H7 (cell line): ENCODE results near the gene RAD18. TPM values are rescaled to one million over a fixed set of nuclear protein-coding genes. Genes with fewer than 3 reads are reported as not detected.

Experiments
- DNase-seq: peaks from one replicate; pipeline ENCODE4 v3.0.0; 2012
- H3K27me3 ChIP-seq: 2 replicates; pipeline ENCODE4 v1.6.0; 2011; ENCODE audit warnings: mild to moderate bottlenecking, low read length; ENCODE audit not compliant: control insufficient read depth, insufficient read depth
- H3K36me3 ChIP-seq: replicated peaks from 2 replicates; pipeline ENCODE4 v1.5.1; 2011; ENCODE audit warnings: low read length; ENCODE audit not compliant: control insufficient read depth, insufficient read depth
- H3K4me3 ChIP-seq: 2 replicates; pipeline ENCODE4 v1.5.1; 2011; ENCODE audit warnings: low read depth, mild to moderate bottlenecking, control low read depth, low read length, moderate library complexity; ENCODE audit not compliant: insufficient read depth
- total RNA-seq: library from RNA; depleted of rRNA; stranded (reverse); fragments of >200 nt; shearing (Covaris generic); gene quantifications from 2 replicates; pipeline ENCODE4 v1.2.3, GENCODE V29; 2014

The RAD18 gene
- total RNA-seq, 1 experiment from 2014 or later, result 18.4 TPM

DNA sequence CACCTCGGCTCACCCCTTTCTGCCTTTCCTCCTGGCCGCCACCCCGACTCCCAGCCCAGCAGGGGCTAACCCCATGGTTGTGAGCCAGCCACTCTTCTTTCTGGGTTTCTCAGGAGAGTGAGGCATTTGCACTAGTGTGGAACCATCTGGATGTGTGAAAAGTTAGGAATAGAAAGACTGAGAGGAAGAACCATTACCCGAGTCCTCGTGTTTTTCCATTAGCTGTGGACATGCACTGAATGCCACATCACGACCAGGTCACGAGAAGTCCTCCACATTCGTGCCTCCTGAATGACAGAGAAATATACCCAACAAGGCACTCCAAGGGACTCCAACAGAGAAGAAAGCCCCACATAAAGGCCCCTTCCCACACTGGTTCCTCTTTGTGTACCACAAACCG lies 18.0 kb upstream of the RAD18 start:
- Histone ChIP-seq H3K4me3 (no peak overlapping the region), H3K27me3 (no peaks in the 10 kb centered on the region), H3K36me3 (no peaks in the 10 kb centered on the region)
- no peak for DNase-seq

DNA sequence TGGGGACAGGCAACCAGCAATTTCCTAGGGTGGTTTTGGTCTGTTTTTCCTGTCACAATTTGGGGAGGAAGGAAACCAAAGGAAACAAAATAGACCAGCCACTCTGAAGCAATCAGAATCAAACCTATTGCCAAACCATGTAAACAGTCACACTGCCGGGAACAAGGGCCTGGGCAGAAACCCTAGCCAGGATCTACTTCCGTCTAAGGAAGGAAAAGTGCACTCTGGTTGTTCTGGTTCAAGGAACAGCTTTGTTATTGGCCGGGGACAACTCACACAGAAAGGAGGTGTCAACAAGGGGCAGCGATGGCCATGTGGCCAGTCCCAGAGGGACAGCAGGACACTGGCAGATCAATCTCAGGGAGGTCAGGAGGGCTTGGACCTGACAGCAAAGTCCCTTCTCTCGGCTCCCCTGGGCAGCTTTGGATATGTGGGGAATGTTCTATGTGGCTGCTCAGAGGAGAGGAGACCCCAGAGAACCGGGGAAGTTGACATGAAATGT lies 17.5 kb upstream of the RAD18 start:
- no peaks in the 10 kb centered on the region for H3K27me3 ChIP-seq

DNA sequence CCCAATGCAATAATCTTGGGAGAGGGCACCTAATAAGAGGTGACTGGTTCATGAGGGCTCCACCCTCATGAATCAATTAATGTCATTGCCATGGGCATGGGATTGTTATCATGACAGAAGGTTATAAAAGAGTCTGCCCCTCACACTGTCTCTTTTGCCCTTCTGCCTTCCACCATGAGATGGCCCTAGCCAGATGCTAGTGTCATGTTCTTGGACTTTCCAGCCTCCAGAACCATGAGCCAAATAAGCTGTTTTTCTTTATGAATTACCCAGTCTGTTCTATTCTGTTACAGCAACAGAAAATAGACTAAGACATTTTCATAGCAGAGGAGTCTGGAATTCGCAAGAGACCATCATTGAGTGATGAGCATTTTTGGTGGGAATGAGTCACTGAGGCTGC lies 16.0 kb upstream of the RAD18 start:
- H3K4me3 ChIP-seq, result no peak overlapping the region
- DNase-seq, result no peak
- H3K36me3 ChIP-seq, result no peaks in the 10 kb centered on the region

More for the DNA sequence above, 17.5 kb upstream of the RAD18 start:
- Histone ChIP-seq H3K4me3 (no peak overlapping the region), H3K36me3 (no peaks in the 10 kb centered on the region)
- no peak for DNase-seq

DNA sequence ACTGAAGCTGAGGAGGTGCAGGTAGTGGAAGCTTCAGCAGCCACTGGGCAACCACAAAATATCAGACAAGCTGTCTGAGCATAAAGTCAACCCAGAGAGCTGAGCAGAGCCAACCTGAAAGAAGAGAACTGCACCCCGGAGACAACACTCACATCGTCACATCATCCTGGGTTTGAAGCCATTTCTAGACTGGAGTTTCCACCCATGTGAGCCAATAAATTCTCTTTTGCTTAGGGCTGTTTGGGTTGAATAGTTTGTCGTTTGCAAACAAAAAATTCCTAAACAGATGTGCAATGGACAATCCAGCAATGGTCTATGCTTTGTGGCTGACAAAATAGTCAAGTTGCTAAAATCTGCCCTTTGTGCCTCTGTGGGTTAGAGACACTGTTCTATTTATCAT lies 15.3 kb upstream of the RAD18 start:
- Histone ChIP-seq H3K36me3 (no peaks in the 10 kb centered on the region), H3K27me3 (no peaks in the 10 kb centered on the region), H3K4me3 (no peak overlapping the region)
- DNase-seq, result no peak

More for the DNA sequence above, 16.0 kb upstream of the RAD18 start:
- no peaks in the 10 kb centered on the region for H3K27me3 ChIP-seq

DNA sequence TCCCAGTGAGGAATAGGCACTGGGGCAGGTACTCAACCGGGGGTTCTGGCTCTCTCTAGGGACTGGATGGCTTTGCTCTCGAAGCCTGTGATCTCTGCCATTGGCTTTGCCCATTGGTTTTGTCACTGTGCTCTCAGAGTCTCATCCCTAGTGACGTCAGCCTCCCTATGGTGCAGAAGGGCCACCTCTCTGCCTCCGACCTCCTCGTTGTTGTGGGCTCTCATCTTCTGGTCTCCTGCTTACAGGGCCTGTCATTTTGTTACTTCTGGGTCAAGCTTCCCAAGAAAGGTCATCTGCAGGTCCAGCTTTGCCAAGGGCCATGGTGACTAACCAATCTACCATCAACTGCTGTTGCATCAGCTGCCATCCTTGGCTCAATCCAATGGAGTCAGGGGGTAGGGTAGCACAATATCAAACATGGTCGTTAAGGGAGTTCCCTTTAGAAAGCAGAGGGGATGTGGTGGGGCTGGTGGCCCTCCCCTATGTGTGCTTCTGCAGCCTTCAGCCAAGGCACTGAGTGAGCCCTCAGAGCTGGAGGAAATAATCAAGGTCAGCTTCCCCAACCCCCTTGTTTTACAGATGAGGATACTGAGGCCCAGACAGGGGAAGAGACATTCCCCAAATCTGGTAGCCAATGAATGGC lies 13.4 kb upstream of the RAD18 start:
- DNase-seq, result no peak
- H3K36me3 ChIP-seq, result no peaks in the 10 kb centered on the region
- H3K4me3 ChIP-seq, result no peak overlapping the region
- no peaks in the 10 kb centered on the region for H3K27me3 ChIP-seq

DNA sequence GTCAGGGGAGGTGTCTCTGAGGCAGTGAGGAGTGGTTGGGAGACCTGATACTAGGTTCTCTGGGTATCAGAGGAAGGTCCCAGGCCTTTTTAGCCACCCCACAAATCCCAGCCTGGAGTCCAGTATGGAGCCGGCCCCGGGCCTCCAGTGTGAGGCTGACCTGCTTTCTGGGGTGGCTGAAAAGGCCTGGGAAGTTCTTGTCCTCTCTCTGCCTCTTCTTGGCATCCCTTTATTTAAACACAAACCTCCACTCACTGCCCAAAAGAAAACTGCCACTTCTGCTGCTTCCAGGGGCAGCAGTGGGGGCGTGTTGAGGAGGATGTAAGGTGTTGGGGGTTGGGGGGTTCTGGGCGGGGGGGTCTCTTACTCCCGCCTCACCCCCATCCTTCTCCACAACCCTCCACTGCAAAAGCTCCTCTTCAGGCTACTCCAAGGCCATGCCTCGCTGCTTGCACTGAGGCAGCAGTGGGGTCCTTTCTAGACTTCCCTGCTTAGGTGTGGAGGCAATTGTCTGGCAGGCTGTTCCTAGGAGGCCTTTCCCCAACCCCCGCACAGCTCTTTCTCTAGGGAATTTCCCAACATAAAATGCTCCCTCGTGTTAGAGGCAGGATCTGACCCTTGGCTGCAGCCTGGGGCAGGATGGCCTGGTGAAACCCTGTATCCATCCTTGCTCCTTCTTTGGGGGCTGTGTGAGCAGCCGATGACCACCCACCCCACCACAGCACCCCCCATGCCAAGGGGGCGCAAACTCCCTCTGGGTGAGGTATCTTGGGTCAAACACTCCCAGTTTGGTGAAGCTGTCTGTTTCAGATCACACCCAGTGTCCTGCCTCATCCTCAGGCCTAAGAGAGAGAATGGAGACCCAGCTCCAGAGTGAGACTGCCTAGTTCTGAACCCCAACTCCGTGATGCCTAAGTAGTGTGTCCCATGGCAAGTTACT lies 12.1 kb upstream of the RAD18 start:
- DNase-seq, result no peak
- Histone ChIP-seq H3K27me3 (no peaks in the 10 kb centered on the region), H3K4me3 (no peak overlapping the region), H3K36me3 (no peaks in the 10 kb centered on the region)

DNA sequence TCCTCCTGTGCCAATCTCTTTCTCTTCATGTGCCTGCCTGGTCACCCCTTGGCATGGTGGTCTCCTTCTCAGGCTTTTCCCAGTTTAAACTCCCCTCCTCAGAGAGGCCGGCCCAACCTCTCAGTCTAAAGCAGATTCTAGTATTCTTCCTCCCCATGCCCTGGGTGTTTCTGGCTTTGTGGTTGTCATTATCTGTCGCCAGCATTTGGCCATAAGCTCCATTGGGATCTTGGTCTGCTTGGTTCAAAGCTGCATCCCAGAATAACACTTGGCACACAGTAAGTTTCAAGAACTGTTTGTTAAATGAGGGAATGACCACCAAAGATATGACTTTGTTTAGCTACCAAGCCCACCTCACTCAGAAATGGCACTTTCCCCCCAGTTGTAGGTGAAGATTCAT lies 11.2 kb upstream of the RAD18 start:
- H3K36me3 ChIP-seq, result no peaks in the 10 kb centered on the region
- no peak for DNase-seq
- no peak overlapping the region for H3K4me3 ChIP-seq
- no peaks in the 10 kb centered on the region for H3K27me3 ChIP-seq

DNA sequence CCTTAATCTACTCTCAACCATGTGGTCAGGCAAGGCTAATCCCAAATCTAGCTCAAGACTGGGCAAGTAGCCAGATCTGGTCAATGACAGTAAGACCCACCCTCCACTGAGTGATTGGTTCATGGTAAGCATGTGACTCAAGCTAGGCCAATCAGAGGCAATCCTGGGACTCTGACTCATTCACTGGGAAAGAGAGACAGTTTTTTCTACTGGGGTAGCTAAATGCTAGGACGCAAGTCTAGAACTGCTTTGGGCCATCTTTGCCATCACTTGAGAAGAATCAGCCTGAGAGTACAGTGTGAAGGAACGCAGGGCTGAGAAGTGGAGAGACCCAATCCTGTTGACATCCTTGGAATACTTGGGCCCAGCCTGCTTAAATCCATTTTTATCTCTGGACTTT lies 9.4 kb upstream of the RAD18 start:
- DNase-seq, result no peak

DNA sequence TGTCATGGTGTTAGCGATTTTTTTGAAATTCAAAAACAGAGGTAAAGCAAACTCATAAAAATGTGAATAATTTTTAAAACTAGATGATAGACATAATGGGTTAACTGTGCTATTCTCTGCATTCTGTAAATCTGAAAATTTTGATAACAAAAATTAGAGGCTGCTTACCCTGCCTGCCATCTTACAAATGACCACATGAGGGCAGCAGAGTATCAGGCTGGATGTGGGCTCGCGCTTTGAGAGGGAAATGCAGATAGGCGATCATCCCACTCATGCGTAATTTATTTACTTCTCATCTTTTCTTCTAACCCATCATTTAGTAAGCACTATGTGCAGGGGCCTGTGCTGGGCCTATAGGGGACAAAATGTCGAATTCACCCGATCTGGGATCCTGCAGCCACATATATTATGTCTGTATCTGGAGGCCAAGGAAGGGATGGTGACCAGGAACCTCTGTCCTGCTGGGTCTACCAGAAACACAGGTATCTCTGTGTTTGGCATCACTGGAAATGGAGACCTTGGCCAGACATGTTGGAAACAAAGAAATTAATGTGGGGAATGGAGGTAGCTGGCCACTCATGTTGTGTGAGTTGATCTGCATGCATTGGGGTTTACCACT lies 7.8 kb upstream of the RAD18 start:
- DNase-seq, result no peak
- no peaks in the 10 kb centered on the region for H3K27me3 ChIP-seq
- H3K4me3 ChIP-seq, result no peak overlapping the region
- no peaks in the 10 kb centered on the region for H3K36me3 ChIP-seq

More for the DNA sequence above, 9.4 kb upstream of the RAD18 start:
- Histone ChIP-seq H3K4me3 (no peak overlapping the region), H3K36me3 (no peaks in the 10 kb centered on the region), H3K27me3 (no peaks in the 10 kb centered on the region)

DNA sequence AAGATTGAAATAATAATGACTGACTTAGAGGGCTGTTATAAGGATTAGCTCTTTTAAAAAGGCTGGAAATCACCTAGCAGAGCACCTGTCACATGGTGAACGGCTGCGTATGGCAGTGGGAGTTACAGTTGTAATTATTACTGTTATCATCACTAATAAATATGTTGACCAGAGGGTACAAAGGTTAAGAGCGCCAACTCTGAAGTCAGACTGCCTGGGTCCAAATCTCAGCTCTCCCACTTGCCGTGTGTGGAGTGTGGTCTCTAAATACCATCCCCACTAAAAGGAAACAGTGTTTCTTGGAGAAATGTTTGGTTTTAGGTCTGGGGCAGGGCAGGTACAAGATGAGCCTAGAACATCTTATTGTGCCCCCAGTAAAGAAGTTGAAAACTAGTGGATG lies 6.0 kb upstream of the RAD18 start:
- no peaks in the 10 kb centered on the region for H3K27me3 ChIP-seq
- H3K4me3 ChIP-seq, result no peak overlapping the region
- no peaks in the 10 kb centered on the region for H3K36me3 ChIP-seq
- DNase-seq, result no peak

DNA sequence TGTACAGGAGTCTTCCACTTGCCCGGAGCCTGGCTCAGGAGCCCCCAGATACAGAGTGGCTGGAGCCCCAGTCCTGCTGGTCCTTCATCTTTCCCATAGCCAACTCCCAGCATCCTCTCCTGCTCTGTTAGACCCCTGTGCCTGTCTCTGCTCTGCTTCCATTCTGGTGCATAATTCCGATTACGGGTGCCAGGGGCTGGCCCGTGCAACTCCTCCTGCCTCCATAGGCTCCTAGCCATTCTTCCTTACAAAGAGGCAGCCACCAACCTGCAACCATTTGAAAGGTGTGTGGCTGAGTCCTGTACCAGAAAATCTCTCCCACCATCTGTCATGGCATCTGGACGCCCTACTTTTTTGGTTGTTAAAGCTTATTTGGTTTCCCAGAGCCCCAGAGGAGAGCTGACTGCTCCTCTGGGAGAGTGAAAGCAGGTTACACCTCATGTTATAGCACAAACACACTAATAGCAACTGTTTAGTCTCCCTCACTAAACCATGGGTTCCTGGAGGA lies 5.2 kb upstream of the RAD18 start:
- no peak for DNase-seq
- no peaks in the 10 kb centered on the region for H3K27me3 ChIP-seq
- no peak overlapping the region for H3K4me3 ChIP-seq
- H3K36me3 ChIP-seq, result no peaks in the 10 kb centered on the region

DNA sequence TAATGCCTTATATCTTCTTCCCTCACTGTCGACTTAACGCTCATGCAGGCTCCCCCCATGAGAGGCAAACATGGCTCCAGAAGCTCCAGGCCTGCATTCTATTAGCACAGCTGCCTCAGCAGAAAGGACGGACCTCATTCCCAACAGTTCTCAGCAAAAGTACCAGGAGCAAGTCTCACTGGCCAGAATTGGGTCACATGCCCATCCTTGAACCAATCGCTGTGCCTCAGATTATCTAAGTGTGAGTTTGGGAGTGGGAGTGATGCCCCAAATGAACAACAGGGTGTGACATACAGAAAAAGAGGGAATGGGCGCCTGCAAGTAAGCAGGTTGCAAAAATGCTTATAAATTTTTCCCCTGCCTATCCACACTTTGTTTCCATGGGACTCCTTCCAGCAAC lies 4.3 kb upstream of the RAD18 start:
- Histone ChIP-seq H3K4me3 (no peak overlapping the region), H3K27me3 (no peaks in the 10 kb centered on the region), H3K36me3 (no peaks in the 10 kb centered on the region)
- no peak for DNase-seq

DNA sequence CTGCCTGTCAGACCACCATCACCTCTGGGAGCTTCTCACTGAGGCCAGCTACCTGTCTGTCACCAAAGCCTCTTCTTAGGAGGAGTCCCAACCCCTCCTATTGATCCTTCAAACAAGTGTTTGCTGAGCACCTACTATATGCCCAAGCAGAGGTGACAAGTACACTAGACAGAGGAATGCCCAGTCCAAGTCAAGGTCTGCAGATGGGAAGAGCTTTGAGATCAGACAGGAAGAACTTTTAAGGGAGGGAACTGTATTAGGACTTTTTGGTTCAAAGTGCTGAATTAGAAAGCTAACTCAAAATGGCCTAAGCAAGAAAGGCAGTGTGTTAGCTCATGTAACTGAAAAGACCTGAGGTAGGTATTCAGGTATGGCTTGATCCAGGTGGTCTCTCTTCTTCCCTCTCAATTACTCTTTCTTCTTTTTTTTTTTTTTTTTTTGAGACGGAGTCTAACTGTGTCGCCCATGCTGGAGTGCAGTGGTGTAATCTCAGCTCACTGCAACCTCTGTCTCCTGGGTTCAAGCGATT lies 3.6 kb upstream of the RAD18 start:
- no peak for DNase-seq
- Histone ChIP-seq H3K36me3 (no peaks in the 10 kb centered on the region), H3K27me3 (no peaks in the 10 kb centered on the region), H3K4me3 (no peak overlapping the region)

DNA sequence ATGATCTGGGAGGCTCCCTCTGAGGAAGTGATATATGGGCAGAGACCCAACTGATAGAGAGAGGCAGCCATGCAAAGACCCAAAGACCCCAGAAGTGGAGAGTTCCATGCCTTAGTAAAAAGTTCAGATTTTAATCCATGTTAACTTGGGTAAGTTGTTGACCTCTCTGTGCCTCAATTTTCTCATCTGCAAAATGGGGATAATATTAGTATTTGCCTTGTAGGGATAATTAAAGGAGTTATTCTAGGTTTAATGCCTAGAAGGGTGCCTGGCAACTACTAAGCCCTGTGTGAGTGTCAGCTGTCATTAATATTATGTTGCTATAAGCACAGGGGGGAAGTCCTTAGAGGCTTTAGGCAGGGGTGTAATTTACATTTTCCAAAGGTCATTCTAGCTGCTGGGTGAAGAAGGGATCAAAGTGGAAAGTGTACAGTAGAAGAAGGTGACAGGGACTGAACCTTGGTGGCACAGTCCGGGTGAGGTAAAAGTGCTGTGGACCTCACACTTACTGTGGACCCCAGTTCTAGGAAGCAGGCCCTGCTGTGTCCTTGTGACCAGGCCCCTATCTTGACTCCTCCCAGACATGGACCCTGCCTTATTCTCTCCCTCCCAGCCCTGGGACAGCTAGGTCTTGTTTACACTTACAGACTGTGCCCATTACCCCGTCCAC lies 3.0 kb upstream of the RAD18 start:
- no peak overlapping the region for H3K4me3 ChIP-seq
- no peaks in the 10 kb centered on the region for H3K36me3 ChIP-seq
- no peak for DNase-seq
- no peaks in the 10 kb centered on the region for H3K27me3 ChIP-seq
